ENCODE data around the gene KRT8.

KRT8 gene

GRCh38 chr12:52876372-52876771 is 28.5 kb downstream of the KRT8 start:
- Mint-ChIP-seq H3K4me3 (no peak overlapping the region), H3K36me3 (ENCODE audit: low read depth) (no peaks in the 10 kb centered on the region), H3K4me1 (peaks cover 51% of the 10 kb centered on the region), H3K27ac (no peak overlapping the region), H3K27me3 (ENCODE audit: low read depth, poor library complexity) (peaks cover 16% of the 10 kb centered on the region), H3K9me3 (no peaks in the 10 kb centered on the region)
- TF ChIP-seq CTCF (IDR thresholded peaks at IDR 0.05), result no peak
- no peak for DNase-seq

DNA sequence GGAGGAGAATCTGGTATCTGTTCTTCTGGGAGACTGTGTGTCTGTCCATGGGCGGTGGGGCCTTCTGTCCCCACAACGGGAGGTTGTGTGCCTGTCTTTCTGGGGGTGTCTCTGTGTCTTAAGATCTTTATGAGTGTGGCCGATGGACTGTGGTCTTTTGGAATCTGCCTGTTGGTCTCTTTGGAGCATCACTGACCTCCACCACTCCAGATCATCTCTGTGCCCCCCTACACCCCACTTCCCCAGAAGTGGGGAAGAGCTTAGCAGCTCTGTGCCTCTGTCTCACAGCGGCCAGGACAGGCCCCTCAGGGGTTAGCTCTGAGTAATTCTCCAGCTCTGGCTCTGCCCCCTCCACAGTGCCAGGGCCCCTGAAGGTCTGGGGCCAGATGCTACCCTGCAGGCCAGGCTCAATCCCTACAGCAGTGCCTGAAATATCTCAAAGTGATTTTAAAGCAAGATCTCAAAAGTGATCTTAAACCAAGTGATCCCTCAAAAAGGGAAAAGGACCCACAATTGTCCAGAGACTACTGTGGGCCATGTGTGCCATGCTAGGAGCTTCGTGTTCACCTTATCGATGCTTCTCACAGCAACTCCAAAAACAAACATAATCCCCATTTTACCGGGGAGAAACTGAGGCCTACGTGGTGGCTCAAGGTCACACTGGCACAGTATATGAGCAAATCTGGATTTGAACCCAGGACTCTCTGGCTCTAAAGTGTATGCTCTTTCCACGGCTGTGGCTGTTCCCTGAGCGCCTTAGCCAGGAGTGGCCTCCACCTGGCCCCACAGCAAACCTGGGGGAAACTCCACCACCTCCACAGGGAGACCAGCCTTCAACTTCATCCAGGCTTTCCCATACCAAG is 30.1 kb downstream of the KRT8 start:
- H3K9me3 Mint-ChIP-seq, result no peaks in the 10 kb centered on the region
- peaks cover 13% of the 10 kb centered on the region for H3K27me3 Mint-ChIP-seq (ENCODE audit: low read depth, poor library complexity)
- no peak overlapping the region for H3K27ac Mint-ChIP-seq
- H3K4me1 Mint-ChIP-seq, result peaks cover 52% of the 10 kb centered on the region
- no peak for TF ChIP-seq CTCF (IDR thresholded peaks at IDR 0.05)
- no peaks in the 10 kb centered on the region for H3K36me3 Mint-ChIP-seq (ENCODE audit: low read depth)
- peak overlapping the region; percentile 76 for H3K4me3 Mint-ChIP-seq
- no peak for DNase-seq

- DNase-seq, result peak; percentile 84
- Mint-ChIP-seq H3K4me3 (peak overlapping the region; percentile 78), H3K27me3 (ENCODE audit: low read depth, poor library complexity) (peaks cover 13% of the 10 kb centered on the region), H3K9me3 (no peaks in the 10 kb centered on the region), H3K4me1 (peaks cover 48% of the 10 kb centered on the region), H3K36me3 (ENCODE audit: low read depth) (no peaks in the 10 kb centered on the region), H3K27ac (no peak overlapping the region)
- no peak for TF ChIP-seq CTCF (IDR thresholded peaks at IDR 0.05)
Observed at GRCh38 chr12:52873832-52874572, 30.9 kb downstream of the KRT8 start.

- Mint-ChIP-seq H3K27me3 (ENCODE audit: low read depth, poor library complexity) (peaks cover 13% of the 10 kb centered on the region), H3K27ac (no peak overlapping the region), H3K4me3 (peak overlapping the region; percentile 78), H3K36me3 (ENCODE audit: low read depth) (no peaks in the 10 kb centered on the region), H3K4me1 (peaks cover 43% of the 10 kb centered on the region), H3K9me3 (no peaks in the 10 kb centered on the region)
- no peak for TF ChIP-seq CTCF (IDR thresholded peaks at IDR 0.05)
- no peak for DNase-seq
Observed at GRCh38 chr12:52873513-52873831, 31.4 kb downstream of the KRT8 start.

DNA sequence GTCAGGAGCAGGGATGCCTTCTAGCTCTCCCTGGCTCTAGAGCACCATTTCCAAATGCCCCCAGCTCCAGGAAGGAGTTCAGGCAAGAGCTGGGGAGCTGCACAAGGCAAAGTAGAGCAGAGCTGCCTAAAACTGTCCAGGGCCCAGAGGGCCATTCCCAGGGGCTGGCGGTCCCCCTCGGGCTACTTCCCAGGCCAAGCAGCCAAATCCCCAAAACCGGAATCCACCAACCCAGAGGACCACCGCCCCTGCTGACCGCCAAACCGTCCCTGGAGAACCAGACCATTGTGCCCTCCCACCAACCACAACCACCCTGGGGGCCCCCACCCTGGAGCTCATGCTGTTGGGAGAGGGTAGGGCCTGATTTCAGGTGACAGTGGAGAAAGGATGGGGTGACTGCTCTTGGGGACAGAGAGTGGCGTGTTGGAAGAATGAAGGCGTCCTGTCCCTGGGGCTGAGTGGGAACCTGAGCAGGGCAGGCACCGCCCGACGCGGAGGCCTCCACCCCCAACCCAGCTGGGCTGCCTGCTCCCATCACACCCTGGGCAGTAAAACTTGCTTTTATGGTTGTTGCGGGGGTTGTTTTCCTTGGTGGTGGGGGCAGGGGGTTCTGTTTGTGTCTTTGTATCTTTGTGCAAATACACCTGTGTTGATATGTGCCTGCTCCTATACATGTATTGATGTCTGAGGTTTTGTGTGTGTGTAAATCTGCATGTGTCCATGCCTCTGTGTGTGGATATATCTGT is 32.1 kb downstream of the KRT8 start:
- no peak overlapping the region for H3K27ac Mint-ChIP-seq
- peaks cover 14% of the 10 kb centered on the region for H3K27me3 Mint-ChIP-seq (ENCODE audit: low read depth, poor library complexity)
- no peaks in the 10 kb centered on the region for H3K9me3 Mint-ChIP-seq
- no peaks in the 10 kb centered on the region for H3K36me3 Mint-ChIP-seq (ENCODE audit: low read depth)
- DNase-seq, result peak; percentile 26
- H3K4me1 Mint-ChIP-seq, result peaks cover 39% of the 10 kb centered on the region
- no peak for TF ChIP-seq CTCF (IDR thresholded peaks at IDR 0.05)
- peak overlapping the region; percentile 78 for H3K4me3 Mint-ChIP-seq
